H1 (cell line): ENCODE measurements around the gene RNF39.

Experiments
- ATF3 ChIP-seq: IDR thresholded peaks from 2 replicates; pipeline ENCODE4 v1.6.1; 2011; ENCODE audit warnings: low read depth, mild to moderate bottlenecking, low read length; ENCODE audit not compliant: insufficient read depth
- CBX5 ChIP-seq: fragments of 300-800, 300-1000 bp; sonication (generic); IDR thresholded peaks from 2 replicates; pipeline ENCODE4 v1.7.1; 2016; ENCODE audit warnings: antibody characterized with exemption, low read length, low read depth
- CTCF ChIP-seq, 3 experiments: IDR thresholded peaks; 1 replicate in 2 of 3; 2 replicates in 1 of 3; pipeline versions ENCODE4 v1.5.1 to v1.6.1; 2011; ENCODE audit warnings: low read length in 3 of 3, mild to moderate bottlenecking in 3 of 3, inconsistent platforms in 2 of 3, low read depth in 1 of 3, moderate library complexity in 1 of 3; ENCODE audit not compliant: insufficient read depth in 1 of 3; ENCODE audit errors: control extremely low read depth in 1 of 3
- EP300 ChIP-seq, 2 experiments: IDR thresholded peaks; 1 replicate in 1 of 2; 2 replicates in 1 of 2; pipeline ENCODE4 v1.6.1; 2011 to 2012; ENCODE audit warnings: low read depth in 2 of 2, low read length in 2 of 2, mild to moderate bottlenecking in 2 of 2, borderline replicate concordance in 1 of 2, inconsistent platforms in 1 of 2, moderate library complexity in 1 of 2
- MAX ChIP-seq: IDR thresholded peaks from 2 replicates; pipeline ENCODE4 v1.6.1; 2012; ENCODE audit warnings: inconsistent platforms
- PHF8 ChIP-seq: fragments of 200-600 bp; sonication (generic); conservative IDR thresholded peaks from 2 replicates; pipeline ENCODE4 v1.7.1; 2012; ENCODE audit warnings: low read depth, mild to moderate bottlenecking, inconsistent platforms, low read length, moderate library complexity
- POLR2A ChIP-seq, 2 experiments: IDR thresholded peaks; 1 replicate in 1 of 2; 2 replicates in 1 of 2; pipeline ENCODE4 v1.6.1; 2011; ENCODE audit warnings: low read depth in 2 of 2, low read length in 2 of 2, mild to moderate bottlenecking in 2 of 2; ENCODE audit errors: control extremely low read depth in 1 of 2
- POLR2AphosphoS5 ChIP-seq: IDR thresholded peaks from 2 replicates; pipeline ENCODE4 v1.6.1; 2011; ENCODE audit warnings: low read depth, low read length
- SAP30 ChIP-seq: fragments of 300-600 bp; sonication (generic); IDR thresholded peaks from 2 replicates; pipeline ENCODE4 v1.7.1; 2012; ENCODE audit warnings: low read length, moderate library complexity, mild to moderate bottlenecking, inconsistent platforms; ENCODE audit not compliant: insufficient read depth, insufficient replicate concordance
- SIRT6 ChIP-seq: IDR thresholded peaks from one replicate; pipeline ENCODE4 v1.7.1; 2012; ENCODE audit warnings: low read length, inconsistent platforms
- TAF1 ChIP-seq: IDR thresholded peaks from 2 replicates; pipeline ENCODE4 v1.6.1; 2011; ENCODE audit warnings: mild to moderate bottlenecking, low read depth, low read length
- YY1 ChIP-seq: IDR thresholded peaks from 2 replicates; pipeline ENCODE4 v1.6.1; 2011; ENCODE audit warnings: low read depth, mild to moderate bottlenecking, low read length

GRCh38 chr6:30091577-30092381 is 16.2 kb upstream of the RNF39 start:
- TF ChIP-seq CTCF (IDR thresholded peaks at IDR 0.05; ENCODE audit: control extremely low read depth in 1 of 3, insufficient read depth in 1 of 3, low read depth in 1 of 3, low read length in 3 of 3), result no peak
- TF ChIP-seq ATF3, result no peak
- TF ChIP-seq SAP30, result no peak
- TF ChIP-seq POLR2AphosphoS5, result no peak
- no peak for TF ChIP-seq POLR2A (IDR thresholded peaks at IDR 0.05; ENCODE audit: control extremely low read depth in 1 of 2, low read depth in 2 of 2, low read length in 2 of 2)
- TF ChIP-seq MAX, result peak; percentile 80
- TF ChIP-seq YY1, result no peak
- TF ChIP-seq TAF1, result no peak
- TF ChIP-seq SIRT6, result no peak
- TF ChIP-seq PHF8, result no peak
- no peak for TF ChIP-seq CBX5
- TF ChIP-seq EP300 (IDR thresholded peaks at IDR 0.05; ENCODE audit: borderline replicate concordance in 1 of 2, low read depth in 2 of 2, low read length in 2 of 2), result no peak
